CD14-positive monocyte (primary cell): Measurements from ENCODE around the gene ZBTB3. TPM values are rescaled to one million over a fixed set of nuclear protein-coding genes. Genes with fewer than 3 reads are reported as not detected.

Source experiments
- DNase-seq, 3 donors: peaks; one replicate each; pipeline ENCODE4 v3.0.0-alpha.2; 2011 to 2022
- H2AFZ ChIP-seq: 2 replicates; pipeline ENCODE4 v1.6.0; 2012; ENCODE audit warnings: mild to moderate bottlenecking, low read depth, low read length, inconsistent platforms; ENCODE audit not compliant: insufficient read depth, poor library complexity, severe bottlenecking
- H3K27ac ChIP-seq, 2 donors: 1 replicate in 1 of 2; 2 replicates in 1 of 2; pipeline ENCODE4 v1.5.1; 2012 to 2013; ENCODE audit warnings: low read length in 2 of 2, control low read depth in 1 of 2, inconsistent platforms in 1 of 2, low read depth in 1 of 2, mild to moderate bottlenecking in 1 of 2
- H3K27me3 ChIP-seq, 2 donors: one replicate each; pipeline versions ENCODE4 v1.6.0 to v1.6.1; 2011 to 2013; ENCODE audit warnings: low read length in 2 of 2; ENCODE audit not compliant: control insufficient read depth in 2 of 2, insufficient read depth in 2 of 2
- H3K36me3 ChIP-seq, 2 donors: replicated peaks in 1 of 2; 1 replicate in 1 of 2; 2 replicates in 1 of 2; pipeline versions ENCODE4 v1.5.1 to v1.6.1; 2012 to 2013; ENCODE audit warnings: low read length in 2 of 2, control low read depth in 1 of 2, inconsistent platforms in 1 of 2, mild to moderate bottlenecking in 1 of 2; ENCODE audit not compliant: insufficient read depth in 2 of 2, control insufficient read depth in 1 of 2
- H3K4me1 ChIP-seq, 2 donors: 1 replicate in 1 of 2; 2 replicates in 1 of 2; pipeline versions ENCODE4 v1.5.1 to v1.6.1; 2012 to 2013; ENCODE audit warnings: low read length in 2 of 2, control low read depth in 1 of 2, inconsistent platforms in 1 of 2, mild to moderate bottlenecking in 1 of 2, moderate library complexity in 1 of 2; ENCODE audit not compliant: insufficient read depth in 2 of 2, control insufficient read depth in 1 of 2
- H3K4me2 ChIP-seq: replicated peaks from 2 replicates; pipeline ENCODE3; 2012; ENCODE audit warnings: low read length, moderate library complexity, mild to moderate bottlenecking; ENCODE audit not compliant: poor library complexity, severe bottlenecking; ENCODE audit errors: extremely low read depth
- H3K4me3 ChIP-seq, 3 experiments: fragments of 200-600 bp in 1 of 3; sonication (generic) in 1 of 3; replicated peaks in 1 of 3; 1 replicate in 2 of 3; 2 replicates in 1 of 3; pipeline ENCODE4 v1.5.1; 2011 to 2013; ENCODE audit warnings: low read length in 3 of 3, mild to moderate bottlenecking in 3 of 3, control low read depth in 2 of 3, low read depth in 2 of 3, inconsistent platforms in 1 of 3, moderate library complexity in 1 of 3
- H3K79me2 ChIP-seq: 2 replicates; pipeline ENCODE4 v1.6.0; 2012; ENCODE audit warnings: mild to moderate bottlenecking, control low read depth, inconsistent platforms, low read length, moderate library complexity; ENCODE audit not compliant: insufficient read depth
- H3K9ac ChIP-seq: 2 replicates; pipeline ENCODE4 v1.6.0; 2017; ENCODE audit warnings: low read length, mild to moderate bottlenecking; ENCODE audit not compliant: insufficient read depth, poor library complexity, severe bottlenecking
- H3K9me3 ChIP-seq, 2 donors: replicated peaks in 1 of 2; 1 replicate in 1 of 2; 2 replicates in 1 of 2; pipeline versions ENCODE4 v1.5.1 to v1.6.1; 2012 to 2013; ENCODE audit warnings: low read length in 2 of 2, control low read depth in 1 of 2; ENCODE audit not compliant: control insufficient read depth in 1 of 2, insufficient read depth in 1 of 2
- H4K20me1 ChIP-seq: 2 replicates; pipeline ENCODE4 v1.6.0; 2012; ENCODE audit warnings: mild to moderate bottlenecking, low read length, control low read depth, moderate library complexity; ENCODE audit not compliant: insufficient read depth
- H3K27ac Mint-ChIP-seq, 7 donors: one replicate each; pipeline ENCODE4 v1.8.0; 2020; ENCODE audit warnings: mild to moderate bottlenecking in 7 of 7, mixed read lengths in 7 of 7, moderate library complexity in 6 of 7, inconsistent platforms in 2 of 7
- H3K27me3 Mint-ChIP-seq, 3 donors: one replicate each; pipeline ENCODE4 v1.8.0; 2021 to 2022; ENCODE audit warnings: low read depth in 3 of 3, mild to moderate bottlenecking in 3 of 3, mixed read lengths in 3 of 3, moderate library complexity in 3 of 3, inconsistent platforms in 1 of 3
- H3K36me3 Mint-ChIP-seq, 2 donors: one replicate each; pipeline ENCODE4 v1.8.0; 2020; ENCODE audit warnings: mixed read lengths in 2 of 2, inconsistent platforms in 1 of 2, mild to moderate bottlenecking in 1 of 2
- H3K4me1 Mint-ChIP-seq: one replicate; pipeline ENCODE4 v1.8.0; 2020; ENCODE audit warnings: mild to moderate bottlenecking, mixed read lengths
- H3K4me3 Mint-ChIP-seq, 2 donors: one replicate each; pipeline ENCODE4 v1.8.0; 2020; ENCODE audit warnings: mild to moderate bottlenecking in 2 of 2, mixed read lengths in 2 of 2, moderate library complexity in 1 of 2
- H3K9me3 Mint-ChIP-seq, 7 donors: one replicate each; pipeline ENCODE4 v1.8.0; 2020 to 2022; ENCODE audit warnings: mixed read lengths in 7 of 7, mild to moderate bottlenecking in 6 of 7, moderate library complexity in 6 of 7, inconsistent platforms in 2 of 7
- WGBS: methylation state at CpG from one replicate; pipeline ENCODE4 v1.1.5; 2013; ENCODE audit warnings: missing lambda C conversion rate; ENCODE audit not compliant: insufficient coverage; 5-methylcytosine and 5-hydroxymethylcytosine counted together
- intact Hi-C, 2 donors: fragments of 100-400 bp; cut with micrococcal nuclease; formaldehyde crosslinking; loops; one replicate each; pipeline versions ENCODE4 v1.15.0 to v1.15.1; 2023
- polyA plus RNA-seq, 3 donors: library from polyadenylated mRNA; depleted of rRNA in 1 of 3; unstranded in 2 of 3; stranded (reverse) in 1 of 3; fragments of 300-500 nt in 2 of 3; fragments of >200 nt in 1 of 3; fragmentation: Illumina TruSeq in 2 of 3; gene quantifications; 1 replicate in 2 of 3; 2 replicates in 1 of 3; pipeline ENCODE4 v1.2.3, GENCODE V29; 2012 to 2021
- TF ChIP-seq, protein P1 (sequence below): fragments of 200-600 bp; IDR thresholded peaks from one replicate; pipeline ENCODE4 v1.8.0; 2022; ENCODE audit warnings: antibody characterized with exemption, mild to moderate bottlenecking

ZBTB3 gene
- polyA plus RNA-seq, 3 donors: 1.7 to 4.5 (median 2.0) TPM

DNA sequence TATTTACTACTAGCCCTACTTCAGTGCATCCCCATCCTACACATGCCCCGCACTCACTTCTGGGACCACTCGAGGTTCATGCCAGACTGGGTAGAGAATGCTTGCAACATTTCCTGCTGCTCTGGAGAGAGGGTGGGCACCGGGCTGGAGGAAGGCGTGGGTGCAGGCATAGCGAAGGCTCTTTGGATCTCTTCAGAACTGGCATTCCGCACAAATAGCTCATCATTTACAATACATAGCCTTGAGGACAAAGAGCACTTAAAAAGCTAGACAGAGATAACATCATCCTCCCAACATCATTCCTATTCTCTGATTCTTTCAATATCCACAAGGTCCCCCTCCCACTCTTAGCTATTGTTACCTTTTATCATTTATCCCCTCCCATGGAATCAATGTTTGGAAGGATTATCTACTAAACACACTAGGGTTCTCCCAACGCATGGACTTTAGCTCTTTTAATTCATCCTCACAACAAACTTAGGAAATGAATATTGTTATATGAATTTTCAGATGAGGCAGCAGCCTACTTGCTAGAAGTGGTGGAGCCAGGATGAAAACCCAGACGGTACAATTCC lies 40.3 kb upstream of the ZBTB3 start:
- no peak overlapping the region for H3K4me3 ChIP-seq
- H3K36me3 Mint-ChIP-seq: peaks cover 75 to 85% of the 10 kb centered on the region in 2 donors
- no peaks in the 10 kb centered on the region for H3K9me3 Mint-ChIP-seq
- WGBS: 83% methylated on average over 2 of the region's 8 CpGs
- H3K36me3 ChIP-seq: peaks cover 82 to 88% of the 10 kb centered on the region in 2 donors
- peak overlapping the region in 2 of 7 donors; percentile 61 to 63 for H3K27ac Mint-ChIP-seq
- H3K27me3 Mint-ChIP-seq: peaks cover 0 to 1% (median 0%) of the 10 kb centered on the region in 3 donors
- intact Hi-C loops: no loop called here
- H3K4me1 Mint-ChIP-seq: peaks cover 30% of the 10 kb centered on the region
- no peak overlapping the region for H3K4me2 ChIP-seq
- no peaks in the 10 kb centered on the region for H3K9me3 ChIP-seq
- H3K27ac ChIP-seq: peak overlapping the region in 1 of 2 donors; percentile 36
- H3K4me1 ChIP-seq: peaks cover 23 to 38% of the 10 kb centered on the region in 2 donors
- no peak overlapping the region for H3K4me3 Mint-ChIP-seq
- no peaks in the 10 kb centered on the region for H3K27me3 ChIP-seq
- H4K20me1 ChIP-seq: peaks cover 73% of the 10 kb centered on the region
- TF ChIP-seq, protein P1, sequence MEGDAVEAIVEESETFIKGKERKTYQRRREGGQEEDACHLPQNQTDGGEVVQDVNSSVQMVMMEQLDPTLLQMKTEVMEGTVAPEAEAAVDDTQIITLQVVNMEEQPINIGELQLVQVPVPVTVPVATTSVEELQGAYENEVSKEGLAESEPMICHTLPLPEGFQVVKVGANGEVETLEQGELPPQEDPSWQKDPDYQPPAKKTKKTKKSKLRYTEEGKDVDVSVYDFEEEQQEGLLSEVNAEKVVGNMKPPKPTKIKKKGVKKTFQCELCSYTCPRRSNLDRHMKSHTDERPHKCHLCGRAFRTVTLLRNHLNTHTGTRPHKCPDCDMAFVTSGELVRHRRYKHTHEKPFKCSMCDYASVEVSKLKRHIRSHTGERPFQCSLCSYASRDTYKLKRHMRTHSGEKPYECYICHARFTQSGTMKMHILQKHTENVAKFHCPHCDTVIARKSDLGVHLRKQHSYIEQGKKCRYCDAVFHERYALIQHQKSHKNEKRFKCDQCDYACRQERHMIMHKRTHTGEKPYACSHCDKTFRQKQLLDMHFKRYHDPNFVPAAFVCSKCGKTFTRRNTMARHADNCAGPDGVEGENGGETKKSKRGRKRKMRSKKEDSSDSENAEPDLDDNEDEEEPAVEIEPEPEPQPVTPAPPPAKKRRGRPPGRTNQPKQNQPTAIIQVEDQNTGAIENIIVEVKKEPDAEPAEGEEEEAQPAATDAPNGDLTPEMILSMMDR: no peak
- peak in 1 of 3 donors; percentile 1 for DNase-seq
- H2AFZ ChIP-seq: no peak overlapping the region
- no peak overlapping the region for H3K9ac ChIP-seq
- H3K79me2 ChIP-seq: peaks cover 77% of the 10 kb centered on the region

DNA sequence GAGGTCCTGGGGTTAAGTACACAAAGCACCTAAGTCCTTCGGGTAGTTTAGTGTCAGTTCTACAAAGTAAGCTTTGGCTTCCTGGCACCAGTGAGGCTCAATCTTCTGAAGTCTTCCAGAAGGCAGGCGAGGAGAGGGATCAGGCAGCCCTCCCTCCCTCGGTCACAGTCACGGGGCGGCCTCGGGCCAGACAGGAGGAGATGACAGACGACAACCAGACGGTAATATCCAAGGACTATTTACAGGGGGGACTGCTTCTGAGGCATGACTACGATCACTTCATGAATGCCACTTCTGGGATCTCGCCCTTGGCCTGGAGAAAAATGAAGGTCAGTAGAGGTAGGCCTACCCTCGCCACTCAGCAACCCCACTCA lies 38.2 kb upstream of the ZBTB3 start:
- TF ChIP-seq, protein P1: no peak
- Histone ChIP-seq H2AFZ (no peak overlapping the region), H3K4me2 (peak overlapping the region; percentile 78), H3K79me2 (peaks cover 84% of the 10 kb centered on the region), H4K20me1 (peaks cover 57% of the 10 kb centered on the region), H3K27me3 (no peaks in the 10 kb centered on the region), H3K36me3 (peaks cover 67 to 74% of the 10 kb centered on the region in 2 donors), H3K9me3 (no peaks in the 10 kb centered on the region), H3K9ac (peak overlapping the region; percentile 76), H3K4me3 (peak overlapping the region in 1 of 3 experiments; percentile 84), H3K27ac (peak overlapping the region; percentile 32 to 77), H3K4me1 (peaks cover 27 to 57% of the 10 kb centered on the region in 2 donors)
- peak overlapping the region; percentile 83 to 89 for H3K4me3 Mint-ChIP-seq
- H3K9me3 Mint-ChIP-seq: no peaks in the 10 kb centered on the region
- WGBS: 8% methylated on average over 7 of the region's 11 CpGs
- H3K27ac Mint-ChIP-seq: peak overlapping the region; percentile 82 to 95 (median 92)
- no peaks in the 10 kb centered on the region for H3K27me3 Mint-ChIP-seq
- peaks cover 43% of the 10 kb centered on the region for H3K4me1 Mint-ChIP-seq
- H3K36me3 Mint-ChIP-seq: peaks cover 59 to 69% of the 10 kb centered on the region in 2 donors
- intact Hi-C loops: no loop called here
- DNase-seq: peak in 1 of 3 donors; percentile 20
